ENCODE data around the gene PLA2G4F. TPM values are rescaled to one million over a fixed set of nuclear protein-coding genes. Genes with fewer than 3 reads are reported as not detected.

Gene PLA2G4F
- total RNA-seq, 4 donors from 2014 or later = not detected

- TF ChIP-seq CTCF (IDR thresholded peaks at IDR 0.05; ENCODE audit: low read depth) = no peak
Observed at GRCh38 chr15:42182328-42182886, 26.0 kb upstream of the PLA2G4F start.

- TF ChIP-seq CTCF (IDR thresholded peaks at IDR 0.05; ENCODE audit: low read depth) = no peak
Observed at GRCh38 chr15:42178056-42178455, 21.6 kb upstream of the PLA2G4F start.

GRCh38 chr15:42175671-42176070 is 19.2 kb upstream of the PLA2G4F start:
- TF ChIP-seq CTCF (IDR thresholded peaks at IDR 0.05; ENCODE audit: low read depth) = no peak

GRCh38 chr15:42172475-42172874 is 16.0 kb upstream of the PLA2G4F start:
- TF ChIP-seq CTCF (IDR thresholded peaks at IDR 0.05; ENCODE audit: low read depth) = no peak

GRCh38 chr15:42171795-42172194 is 15.4 kb upstream of the PLA2G4F start:
- no peak for TF ChIP-seq CTCF (IDR thresholded peaks at IDR 0.05; ENCODE audit: low read depth)

GRCh38 chr15:42171122-42171521 is 14.7 kb upstream of the PLA2G4F start:
- TF ChIP-seq CTCF (IDR thresholded peaks at IDR 0.05; ENCODE audit: low read depth) = no peak

- TF ChIP-seq CTCF (IDR thresholded peaks at IDR 0.05; ENCODE audit: low read depth) = no peak
Observed at GRCh38 chr15:42166225-42166940, 9.9 kb upstream of the PLA2G4F start.

Measured in subcutaneous adipose tissue (tissue), 4 donors.